Activated CD4-positive, alpha-beta T cell treated with anti-CD3 and anti-CD28 coated beads, Interleukin-2, Interleukin-6, amounts not matched to agents 100 ng/mL and 50 ng/mL, durations not matched to agents 16 hours and 8 hours (primary cell): Measurements from ENCODE around the gene MARK4.
A peak's percentile ranks its signal among the peaks of the same experiment; 100 is the strongest.

Experiments used
- DNase-seq: peaks from one replicate; pipeline ENCODE4 v3.0.0-alpha.2; 2020

The MARK4 gene

DNA sequence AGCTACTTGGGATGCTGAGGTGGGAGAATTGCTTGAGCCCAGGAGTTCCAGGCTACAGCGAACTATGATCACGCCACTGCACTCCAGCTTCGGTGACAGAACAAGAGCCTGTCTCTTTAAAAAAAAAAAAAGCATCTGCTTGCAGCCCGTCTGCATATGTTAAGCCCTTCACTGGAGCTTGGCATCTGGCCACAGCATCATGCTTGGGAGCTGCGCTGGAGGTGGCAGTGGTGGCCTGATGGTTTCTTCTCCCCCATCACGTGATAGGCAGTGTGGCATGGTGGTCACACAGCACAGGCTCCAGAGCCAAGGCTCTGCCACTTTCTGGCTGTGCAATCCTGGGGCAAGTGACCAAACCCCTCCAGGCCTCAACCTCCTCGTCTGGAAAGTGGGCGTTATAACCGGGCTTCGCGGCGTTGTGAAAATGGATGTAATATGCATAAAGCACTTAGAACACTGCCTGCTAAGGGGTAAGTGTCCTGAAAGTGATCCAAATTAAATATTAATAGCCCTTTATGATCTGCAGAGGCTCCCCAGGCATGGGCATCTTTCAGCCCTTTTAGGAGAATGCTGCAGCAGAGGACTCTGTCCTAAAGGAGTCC lies 24.4 kb downstream of the MARK4 start:
- no peak for DNase-seq

DNA sequence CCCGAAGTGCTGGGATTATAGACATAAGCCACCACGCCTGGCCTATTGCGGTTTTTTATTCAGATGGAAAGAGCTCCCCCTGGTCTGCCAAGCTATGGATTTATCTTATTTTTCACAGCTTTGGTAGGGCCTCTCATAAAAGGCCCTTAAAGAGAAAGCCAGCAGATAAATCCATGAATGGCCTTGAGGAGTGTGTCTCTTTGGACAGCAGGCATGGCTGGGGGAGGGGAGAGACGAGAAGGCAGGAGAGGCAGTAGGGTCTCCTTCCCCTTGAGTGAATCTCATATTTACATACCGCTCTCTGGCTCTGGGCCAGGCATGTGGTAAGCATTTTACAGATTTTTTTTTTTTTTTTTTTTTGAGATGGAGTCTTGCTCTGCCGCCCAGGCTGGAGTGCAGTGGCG lies 25.2 kb downstream of the MARK4 start:
- no peak for DNase-seq

DNA sequence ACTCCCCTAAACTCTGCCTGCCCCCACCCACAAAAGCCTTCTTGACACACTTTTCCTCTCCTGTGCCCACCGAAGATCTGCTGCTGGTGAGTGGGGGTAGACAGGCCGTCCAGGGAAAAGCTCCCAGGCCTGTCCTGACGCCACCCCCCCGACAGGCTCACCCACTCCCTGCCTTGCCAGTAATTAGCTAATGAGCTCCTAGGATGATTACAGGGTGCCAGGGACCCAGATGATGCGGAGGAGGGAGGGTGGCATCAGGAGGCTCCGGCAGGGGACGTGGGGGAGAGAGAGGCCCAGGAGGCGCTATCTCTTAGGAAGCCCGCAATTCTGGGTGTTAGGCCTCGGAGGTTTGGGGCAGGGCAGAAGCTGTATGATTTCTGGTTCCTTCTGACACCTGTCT lies 27.0 kb downstream of the MARK4 start:
- no peak for DNase-seq

DNA sequence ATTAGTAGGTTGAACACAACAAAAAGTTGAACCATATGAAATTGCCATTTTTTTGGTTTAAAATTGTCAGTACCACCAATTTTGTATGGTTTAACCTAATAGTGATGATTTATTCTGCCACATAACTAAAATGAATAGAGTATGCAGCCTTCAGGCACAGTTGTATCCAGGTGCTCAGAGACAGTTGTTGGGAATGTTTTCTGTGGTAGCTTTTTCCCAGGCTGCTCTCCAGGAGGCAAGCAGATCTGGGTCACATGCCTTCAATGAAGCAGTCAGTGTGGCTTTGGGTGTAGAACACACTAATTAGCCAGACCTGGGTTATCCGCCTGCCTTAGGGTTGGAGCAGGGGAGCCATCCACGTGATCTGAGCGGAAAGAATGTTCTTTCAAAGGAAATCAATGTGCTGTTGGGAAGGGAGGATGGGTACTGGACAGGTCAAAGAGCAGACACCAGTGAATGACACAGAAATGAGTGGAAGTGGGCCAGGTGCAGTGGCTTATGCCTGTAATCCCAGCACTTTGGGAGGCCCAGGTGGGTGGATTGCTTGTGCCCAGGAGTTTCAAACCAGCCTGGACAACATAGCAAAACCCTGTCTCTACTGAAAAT lies 28.6 kb downstream of the MARK4 start:
- no peak for DNase-seq

DNA sequence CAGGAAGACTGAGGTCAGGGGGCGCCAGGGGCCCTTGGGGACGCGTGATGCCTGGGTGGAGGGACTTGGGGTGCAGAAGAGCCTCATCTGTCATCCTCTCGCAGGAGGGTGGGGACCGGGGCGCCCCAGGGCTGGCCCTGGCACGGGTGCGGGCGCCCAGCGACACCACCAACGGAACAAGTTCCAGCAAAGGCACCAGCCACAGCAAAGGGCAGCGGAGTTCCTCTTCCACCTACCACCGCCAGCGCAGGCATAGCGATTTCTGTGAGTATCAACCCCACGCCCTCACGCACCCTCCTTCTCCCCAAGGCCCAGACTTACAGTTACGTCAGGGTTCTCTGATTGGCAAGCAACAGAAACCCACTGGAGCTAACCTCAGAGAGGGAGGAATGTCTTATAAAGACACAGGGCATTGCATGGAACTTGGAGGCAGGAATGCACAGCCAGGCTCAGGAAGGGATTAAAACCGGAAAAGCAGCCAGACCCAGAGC lies 29.4 kb downstream of the MARK4 start:
- DNase-seq: no peak

DNA sequence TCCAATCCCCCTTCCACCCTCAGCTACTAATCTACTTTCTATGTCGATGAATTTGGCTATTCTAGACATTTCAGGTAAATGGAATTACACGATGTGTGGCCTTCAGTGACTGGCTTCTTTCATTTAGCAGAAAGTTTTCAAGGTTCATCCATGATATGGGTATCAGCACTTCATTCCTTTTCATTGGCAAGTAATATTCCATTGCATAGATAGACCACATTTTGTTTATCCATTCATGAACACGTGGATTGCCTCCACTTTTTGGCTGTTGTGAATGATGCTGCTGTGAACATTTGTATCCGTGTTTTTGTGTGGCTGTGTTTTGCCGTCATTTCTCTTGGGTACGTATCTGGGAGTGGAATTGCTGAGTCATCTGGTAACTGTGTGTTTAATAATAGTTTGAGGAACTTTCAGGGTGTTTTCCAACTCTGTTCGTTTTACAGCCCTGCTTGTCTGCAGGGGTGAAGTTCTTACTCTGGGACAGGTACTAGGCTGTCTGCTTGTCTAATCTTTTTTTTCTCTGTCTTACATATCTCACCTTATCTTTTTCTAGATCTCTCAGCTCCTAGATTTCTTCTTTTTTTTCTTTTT lies 32.5 kb downstream of the MARK4 start:
- DNase-seq: no peak

DNA sequence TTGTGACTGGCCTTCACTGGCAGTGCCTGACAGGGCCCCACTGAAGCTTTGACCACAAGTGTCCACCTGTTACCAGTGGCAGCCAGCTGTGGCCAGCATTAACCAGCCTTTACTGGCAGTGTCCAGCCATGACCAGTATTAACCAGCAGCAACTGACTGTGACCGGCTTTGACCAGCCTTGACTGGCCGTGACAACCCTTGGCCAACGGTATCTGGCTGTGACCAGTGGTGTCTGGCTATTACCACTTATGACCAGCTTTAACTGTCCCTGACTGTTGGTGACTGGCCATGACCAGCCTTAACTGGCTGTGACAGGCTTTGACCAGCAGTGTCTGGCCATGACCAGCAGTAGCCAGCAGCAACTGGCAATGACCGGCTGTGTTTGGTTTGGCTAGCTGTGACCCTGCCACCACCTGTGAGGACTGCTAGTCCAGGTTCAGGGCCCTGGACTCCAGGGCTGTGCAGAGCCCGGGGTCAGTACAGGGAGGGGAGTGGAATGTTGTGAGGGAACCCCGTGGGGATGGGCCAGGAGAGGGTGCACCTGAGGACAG lies 39.4 kb downstream of the MARK4 start:
- no peak for DNase-seq

DNA sequence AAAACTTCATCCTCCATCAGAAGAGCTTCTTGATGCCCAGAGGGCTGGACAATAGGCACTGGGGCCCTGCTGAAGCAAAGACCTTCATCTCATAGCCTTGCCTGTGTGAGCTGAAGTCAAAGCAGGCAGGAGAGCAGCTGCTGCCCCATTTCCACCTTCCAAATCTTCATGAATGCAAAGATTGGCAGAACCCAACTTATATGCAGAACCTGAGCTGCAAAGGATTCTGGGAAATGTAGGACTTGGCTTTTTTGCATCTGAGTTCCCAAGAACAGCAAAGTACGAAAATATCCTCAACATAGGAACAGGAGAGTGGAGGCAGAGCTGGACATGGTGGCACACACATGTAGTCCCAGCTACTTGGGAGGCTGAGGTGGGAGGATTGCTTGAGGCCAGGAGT lies 40.8 kb downstream of the MARK4 start:
- no peak for DNase-seq

DNA sequence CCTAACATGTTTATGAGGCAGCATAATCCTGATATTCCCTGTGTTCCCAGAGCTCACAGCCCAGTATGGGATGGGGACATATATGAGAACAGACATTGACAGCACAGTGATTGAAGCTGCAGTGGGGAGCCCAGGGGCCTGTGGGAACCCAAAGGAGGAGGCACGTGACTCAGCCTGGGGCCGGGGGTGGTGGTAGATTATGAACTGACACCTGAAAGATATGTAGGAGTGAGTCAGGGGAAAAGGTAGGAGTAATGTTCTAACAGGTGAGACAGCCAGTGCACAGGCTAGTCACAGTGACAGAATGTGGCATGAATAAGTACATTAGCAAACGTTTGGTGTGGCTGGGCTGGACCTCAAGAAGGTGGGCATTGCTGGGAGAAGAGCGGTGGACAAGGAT lies 42.6 kb downstream of the MARK4 start:
- no peak for DNase-seq

DNA sequence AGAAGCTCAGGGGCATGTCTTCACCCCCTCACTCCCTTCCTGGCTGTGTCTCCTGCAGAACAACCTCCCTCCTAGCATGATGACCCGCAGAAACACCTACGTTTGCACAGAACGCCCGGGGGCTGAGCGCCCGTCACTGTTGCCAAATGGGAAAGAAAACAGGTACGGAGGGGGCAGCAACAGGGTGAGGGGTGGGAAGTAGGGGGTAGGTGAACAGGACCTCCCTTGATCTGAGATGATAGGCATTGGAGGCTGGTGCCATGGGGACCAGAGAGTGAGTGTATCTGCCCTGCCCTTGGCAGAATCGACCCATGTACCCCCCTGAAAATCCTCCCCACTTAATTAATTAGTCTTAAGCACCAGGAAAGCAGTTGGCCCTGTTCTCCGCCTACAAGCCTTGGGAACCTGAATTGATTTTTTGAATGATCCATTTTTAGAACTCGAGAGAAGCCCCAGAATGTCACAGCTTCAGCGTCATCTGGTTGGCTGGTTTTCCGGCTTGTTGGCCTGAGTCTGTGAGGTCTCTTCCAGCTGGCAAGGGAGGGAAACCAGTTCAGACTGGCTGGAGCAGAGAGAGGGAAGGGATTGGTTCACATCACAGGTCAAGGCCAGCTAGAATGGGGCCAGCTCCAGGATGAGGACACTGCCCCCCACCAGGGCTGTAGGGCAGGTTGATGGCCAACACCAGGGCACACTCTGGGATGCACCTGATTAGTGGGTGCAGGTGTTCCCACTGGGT lies 43.4 kb downstream of the MARK4 start:
- DNase-seq: no peak

DNA sequence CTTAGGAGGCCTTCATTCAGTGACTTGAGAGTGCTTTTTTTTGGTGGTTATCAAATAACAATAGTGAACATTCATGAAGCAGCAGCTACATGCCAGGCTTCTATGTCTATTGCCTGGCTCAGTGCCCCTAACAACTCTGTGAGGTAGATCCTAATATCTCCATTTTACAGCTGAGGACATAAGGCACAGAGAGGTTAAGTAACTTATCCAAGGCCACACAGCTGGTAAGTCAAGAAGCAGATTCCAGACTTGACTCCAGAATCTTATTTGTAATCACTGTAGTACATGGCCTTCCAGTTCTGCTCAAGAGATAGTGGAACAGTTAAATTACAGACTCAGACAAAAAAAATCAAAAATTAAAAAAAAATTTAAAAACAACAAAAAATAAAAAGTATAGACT lies 44.8 kb downstream of the MARK4 start:
- DNase-seq: no peak

DNA sequence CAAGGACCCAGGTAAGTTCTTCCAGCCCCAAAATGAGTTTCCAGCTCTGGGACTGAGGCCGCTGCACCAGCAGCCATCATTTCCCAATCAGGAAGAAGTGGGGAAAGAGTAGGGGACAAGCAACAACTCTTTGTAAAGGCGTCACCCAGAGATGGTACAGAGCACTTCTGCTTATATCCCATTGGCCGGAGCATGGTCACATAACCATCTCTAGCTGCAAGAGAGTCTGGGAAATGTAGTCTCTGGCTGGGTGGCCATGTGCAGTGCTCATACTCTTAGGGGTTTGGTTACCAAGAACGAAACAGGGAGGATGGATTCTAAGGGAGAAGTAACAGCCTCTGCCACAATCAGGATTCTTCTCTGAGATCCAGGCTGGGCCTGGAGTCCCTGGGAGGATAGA lies 45.3 kb downstream of the MARK4 start:
- DNase-seq: peak; percentile 12

DNA sequence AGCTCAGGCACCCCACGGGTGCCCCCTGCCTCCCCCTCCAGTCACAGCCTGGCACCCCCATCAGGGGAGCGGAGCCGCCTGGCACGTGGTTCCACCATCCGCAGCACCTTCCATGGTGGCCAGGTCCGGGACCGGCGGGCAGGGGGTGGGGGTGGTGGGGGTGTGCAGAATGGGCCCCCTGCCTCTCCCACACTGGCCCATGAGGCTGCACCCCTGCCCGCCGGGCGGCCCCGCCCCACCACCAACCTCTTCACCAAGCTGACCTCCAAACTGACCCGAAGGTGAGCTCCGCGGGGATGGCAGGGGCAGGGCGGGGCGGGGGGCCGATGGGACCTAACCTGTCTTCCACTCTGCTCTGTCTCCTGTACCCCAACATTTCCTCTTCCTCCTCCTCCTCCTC lies 46.6 kb downstream of the MARK4 start:
- no peak for DNase-seq

DNA sequence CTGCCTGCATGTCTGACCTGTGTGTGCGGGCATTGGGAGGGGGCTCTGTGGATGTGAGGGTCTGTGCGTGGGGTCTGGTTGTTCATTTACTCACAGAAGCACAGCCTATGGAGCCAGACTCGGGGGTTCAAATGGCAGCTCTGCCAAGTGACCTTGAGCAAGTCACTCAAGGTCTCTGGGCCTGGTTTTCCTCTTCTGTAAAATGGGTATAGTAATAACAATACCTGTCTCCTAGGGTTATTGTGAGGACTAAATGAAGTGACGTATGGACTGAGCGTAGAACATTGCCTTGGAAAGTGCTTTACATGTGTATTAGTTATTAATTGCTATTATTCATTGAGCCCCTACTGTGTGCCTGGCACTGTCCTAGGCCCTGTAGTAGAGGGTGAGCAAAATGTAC lies 47.2 kb downstream of the MARK4 start:
- no peak for DNase-seq

DNA sequence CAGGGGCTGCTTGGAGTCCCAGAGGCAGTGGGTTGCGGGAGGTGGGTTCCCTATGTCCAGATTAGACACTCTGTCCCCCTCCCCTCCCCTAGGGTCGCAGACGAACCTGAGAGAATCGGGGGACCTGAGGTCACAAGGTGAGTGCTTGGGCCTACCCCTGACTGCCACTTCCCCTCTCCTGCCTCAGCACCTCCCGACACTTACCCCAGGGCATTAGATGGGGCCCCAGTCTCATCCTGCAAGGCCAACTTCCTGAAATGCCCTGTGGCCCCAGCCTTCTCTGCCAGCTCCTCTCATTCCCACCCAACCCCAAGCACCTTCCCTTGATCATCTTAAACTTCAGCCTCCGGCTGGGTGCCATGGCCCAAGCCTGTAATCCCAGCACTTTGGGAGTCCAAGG lies 48.6 kb downstream of the MARK4 start:
- no peak for DNase-seq

DNA sequence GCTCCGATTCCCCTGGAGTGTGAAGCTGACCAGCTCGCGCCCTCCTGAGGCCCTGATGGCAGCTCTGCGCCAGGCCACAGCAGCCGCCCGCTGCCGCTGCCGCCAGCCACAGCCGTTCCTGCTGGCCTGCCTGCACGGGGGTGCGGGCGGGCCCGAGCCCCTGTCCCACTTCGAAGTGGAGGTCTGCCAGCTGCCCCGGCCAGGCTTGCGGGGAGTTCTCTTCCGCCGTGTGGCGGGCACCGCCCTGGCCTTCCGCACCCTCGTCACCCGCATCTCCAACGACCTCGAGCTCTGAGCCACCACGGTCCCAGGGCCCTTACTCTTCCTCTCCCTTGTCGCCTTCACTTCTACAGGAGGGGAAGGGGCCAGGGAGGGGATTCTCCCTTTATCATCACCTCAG lies 51.3 kb downstream of the MARK4 start:
- DNase-seq: no peak

DNA sequence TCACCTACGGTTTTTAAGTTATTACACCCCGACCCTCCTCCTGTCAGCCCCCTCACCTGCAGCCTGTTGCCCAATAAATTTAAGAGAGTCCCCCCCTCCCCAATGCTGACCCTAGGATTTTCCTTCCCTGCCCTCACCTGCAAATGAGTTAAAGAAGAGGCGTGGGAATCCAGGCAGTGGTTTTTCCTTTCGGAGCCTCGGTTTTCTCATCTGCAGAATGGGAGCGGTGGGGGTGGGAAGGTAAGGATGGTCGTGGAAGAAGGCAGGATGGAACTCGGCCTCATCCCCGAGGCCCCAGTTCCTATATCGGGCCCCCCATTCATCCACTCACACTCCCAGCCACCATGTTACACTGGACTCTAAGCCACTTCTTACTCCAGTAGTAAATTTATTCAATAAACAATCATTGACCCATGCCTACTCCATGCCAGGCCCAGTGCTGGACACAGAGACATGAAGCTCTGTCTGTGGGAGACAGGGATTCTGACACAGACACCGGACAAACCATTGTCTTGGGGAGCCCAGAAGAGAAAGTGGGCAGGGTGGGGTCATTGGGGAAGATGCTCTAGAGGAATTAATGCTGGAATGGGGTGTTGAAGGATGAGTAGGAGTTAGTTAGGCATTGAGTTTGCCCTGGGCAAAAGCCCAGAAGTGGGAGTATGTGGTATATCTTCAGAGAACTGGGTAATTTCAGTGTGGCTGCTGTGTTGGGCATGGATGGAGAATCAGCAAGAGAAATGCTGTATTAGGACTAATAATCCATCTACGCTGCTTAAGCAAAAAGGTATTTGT lies 52.4 kb downstream of the MARK4 start:
- no peak for DNase-seq

DNA sequence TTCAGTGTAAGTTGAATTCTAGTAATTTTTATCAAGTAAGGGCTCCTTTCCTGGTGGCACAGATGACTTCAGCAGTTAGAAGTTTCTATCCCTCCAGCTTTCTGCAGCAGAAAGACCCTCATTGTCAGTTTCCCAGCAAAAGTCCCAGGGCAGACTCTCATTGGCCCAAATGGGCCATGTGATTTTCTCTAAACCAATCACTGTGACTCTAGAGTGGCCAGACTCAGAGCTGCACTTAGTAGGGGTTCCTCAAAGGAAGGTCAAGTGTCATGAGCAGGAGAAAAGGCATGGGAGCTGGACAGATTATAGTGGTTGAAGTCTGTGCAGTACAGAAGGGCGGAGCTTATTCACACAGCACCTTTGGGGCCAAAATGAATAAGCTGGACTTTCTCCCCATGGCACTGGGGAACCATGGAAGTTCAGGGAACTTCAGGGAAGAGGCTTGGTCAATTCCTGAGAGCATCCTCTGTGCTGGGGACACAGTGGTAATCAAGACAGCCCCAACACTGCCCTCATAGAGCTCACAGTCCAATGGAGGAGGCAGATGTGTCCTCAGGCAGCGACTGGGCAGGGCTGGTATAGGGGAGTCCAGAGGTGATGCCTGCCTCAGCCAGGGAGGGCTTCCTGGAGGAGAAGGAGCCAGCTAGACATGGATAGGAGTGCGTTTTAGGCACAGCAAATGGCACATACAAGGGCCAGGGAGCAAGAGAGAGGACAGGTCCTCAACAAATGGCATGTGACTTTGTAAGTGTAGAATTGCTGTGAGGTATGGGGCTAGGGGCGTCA lies 53.3 kb downstream of the MARK4 start:
- DNase-seq: no peak

DNA sequence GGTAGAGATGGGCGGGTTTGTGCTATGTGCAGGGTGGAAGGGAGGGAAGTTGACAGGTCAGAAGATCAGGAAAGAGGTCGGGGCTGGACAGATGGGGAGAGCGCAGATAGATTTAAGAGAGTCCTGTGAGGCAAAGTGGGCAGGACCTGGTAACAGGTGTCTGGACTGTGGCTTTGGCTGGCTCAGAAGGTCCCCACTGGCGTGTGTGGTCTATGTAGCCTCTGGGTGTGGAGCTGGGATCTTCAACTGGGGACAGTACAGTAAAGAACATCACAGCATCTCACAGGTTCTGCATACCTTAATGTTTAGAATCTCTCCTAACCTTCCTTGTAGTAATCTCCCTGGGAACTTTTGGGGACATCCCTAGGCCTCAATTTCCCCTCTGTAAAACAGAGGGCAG lies 53.9 kb downstream of the MARK4 start:
- DNase-seq: no peak

DNA sequence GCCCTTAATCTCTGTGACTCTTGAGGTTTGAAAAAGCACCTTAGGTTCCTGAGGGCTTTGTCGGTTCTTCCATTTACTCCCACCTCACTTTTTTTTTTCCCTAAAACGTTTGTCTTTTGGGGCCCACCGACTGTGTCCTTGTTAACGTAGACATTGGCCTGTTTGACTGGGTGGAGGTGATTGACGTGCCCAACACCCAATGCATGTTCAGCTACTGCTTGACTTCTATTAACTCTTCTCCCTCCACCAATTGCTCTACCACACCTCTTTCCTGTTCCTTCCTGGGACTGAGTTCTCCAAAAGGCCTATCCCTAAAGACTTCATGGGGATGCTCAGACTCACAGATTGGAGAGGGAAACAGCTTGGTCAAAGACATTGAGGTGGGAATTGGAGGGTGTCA lies 54.4 kb downstream of the MARK4 start:
- DNase-seq: no peak

DNA sequence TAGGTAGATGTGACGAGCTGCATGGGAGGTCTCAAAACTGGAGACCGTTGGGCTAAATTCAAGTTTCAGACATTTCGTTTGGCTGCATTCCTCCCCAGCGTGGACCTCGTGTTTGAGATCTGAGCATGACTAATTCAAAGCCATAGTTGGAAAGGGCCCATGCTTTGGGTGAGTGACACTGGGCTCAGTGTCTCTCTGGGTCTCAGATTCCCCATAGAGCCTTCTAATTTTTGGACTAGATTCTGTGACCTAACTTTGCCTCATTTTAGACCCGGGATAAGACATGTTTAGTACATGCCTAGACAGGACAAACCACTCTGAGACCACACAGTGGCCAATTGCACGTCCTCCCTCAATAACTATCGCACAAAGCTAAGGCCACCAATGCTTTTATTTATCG lies 55.0 kb downstream of the MARK4 start:
- no peak for DNase-seq

DNA sequence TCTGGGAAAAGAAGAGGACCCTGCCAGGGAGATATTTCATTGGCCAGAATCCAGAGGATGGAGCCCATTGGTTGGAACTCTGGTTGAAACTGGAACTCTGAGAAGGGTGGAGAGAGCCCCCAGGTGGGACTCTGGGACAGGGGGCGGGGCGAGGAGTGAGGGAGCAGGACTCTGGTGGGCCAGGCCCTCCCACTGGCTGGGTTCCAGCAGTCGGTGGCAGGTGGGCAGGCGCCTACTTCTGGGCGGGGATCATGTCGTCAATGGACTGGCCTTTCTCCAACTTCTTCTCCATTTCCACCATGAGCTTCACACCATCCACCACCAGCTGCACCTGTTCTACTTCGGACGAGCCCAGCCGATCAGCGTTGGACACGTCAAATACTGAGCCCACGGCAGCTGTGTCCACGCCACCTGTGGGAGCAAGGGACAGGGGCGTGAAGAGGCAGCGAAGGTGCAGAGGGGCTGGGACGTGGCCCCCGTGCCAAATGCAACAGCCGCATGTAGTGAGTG lies 55.5 kb downstream of the MARK4 start:
- no peak for DNase-seq
